ENCODE data around the gene KBTBD12.

The KBTBD12 gene

DNA sequence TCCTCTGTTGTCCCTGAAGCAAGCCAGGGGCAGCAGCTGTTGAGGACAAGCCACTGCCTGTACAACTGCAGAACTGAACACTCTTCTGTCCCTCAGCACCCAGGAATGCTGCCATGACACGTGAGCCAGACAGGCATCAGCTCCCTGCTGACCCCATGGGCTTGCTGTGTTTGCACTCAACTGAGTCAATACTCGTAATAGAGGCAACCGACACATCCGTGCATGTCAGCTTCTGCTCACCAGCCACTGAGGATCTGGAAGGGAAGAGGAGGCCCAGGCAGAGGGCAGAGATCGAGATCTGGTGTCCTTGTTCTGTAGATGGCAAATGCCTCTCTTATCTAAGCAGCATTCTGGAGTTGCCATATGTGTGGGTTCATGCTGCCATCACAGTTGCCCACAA lies 82.9 kb downstream of the KBTBD12 start:
- TF ChIP-seq POLR2AphosphoS5 (IDR thresholded peaks at IDR 0.05; ENCODE audit: low read depth, low read length) (no peak), FOXP2 (optimal IDR thresholded peaks at IDR 0.05; ENCODE audit: borderline replicate concordance, extremely low read depth, extremely low read length, insufficient read depth) (no peak), REST (IDR thresholded peaks at IDR 0.05; ENCODE audit: insufficient read depth in 1 of 2, low read depth in 2 of 2, low read length in 2 of 2) (no peak), SIN3A (IDR thresholded peaks at IDR 0.05; ENCODE audit: borderline replicate concordance, insufficient read depth, low read length) (no peak), TAF1 (IDR thresholded peaks at IDR 0.05; ENCODE audit: borderline replicate concordance, insufficient read depth, low read length) (no peak)

DNA sequence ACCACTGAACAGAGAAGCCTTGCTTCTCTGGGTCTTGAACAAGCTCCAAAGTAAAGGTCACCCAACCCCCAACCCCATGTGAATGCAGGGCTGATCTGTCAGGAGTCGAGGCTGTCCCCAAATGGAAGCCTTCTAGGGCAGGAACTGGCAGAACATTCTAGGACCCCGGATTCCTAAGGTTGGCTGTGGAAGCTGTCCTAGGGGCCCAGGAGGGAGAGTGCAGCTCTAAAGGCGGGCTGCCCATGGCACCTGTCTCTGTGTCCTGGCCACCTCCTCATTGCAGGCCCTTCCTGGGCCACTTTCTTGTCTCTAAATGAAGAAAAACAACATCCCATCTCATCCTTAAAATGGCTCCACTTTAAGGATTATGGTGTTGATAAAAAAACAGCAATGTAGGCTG lies 83.6 kb downstream of the KBTBD12 start:
- TF ChIP-seq TAF1 (IDR thresholded peaks at IDR 0.05; ENCODE audit: borderline replicate concordance, insufficient read depth, low read length) (no peak), REST (IDR thresholded peaks at IDR 0.05; ENCODE audit: insufficient read depth in 1 of 2, low read depth in 2 of 2, low read length in 2 of 2) (no peak), POLR2AphosphoS5 (IDR thresholded peaks at IDR 0.05; ENCODE audit: low read depth, low read length) (no peak), FOXP2 (optimal IDR thresholded peaks at IDR 0.05; ENCODE audit: borderline replicate concordance, extremely low read depth, extremely low read length, insufficient read depth) (no peak), SIN3A (IDR thresholded peaks at IDR 0.05; ENCODE audit: borderline replicate concordance, insufficient read depth, low read length) (no peak)

DNA sequence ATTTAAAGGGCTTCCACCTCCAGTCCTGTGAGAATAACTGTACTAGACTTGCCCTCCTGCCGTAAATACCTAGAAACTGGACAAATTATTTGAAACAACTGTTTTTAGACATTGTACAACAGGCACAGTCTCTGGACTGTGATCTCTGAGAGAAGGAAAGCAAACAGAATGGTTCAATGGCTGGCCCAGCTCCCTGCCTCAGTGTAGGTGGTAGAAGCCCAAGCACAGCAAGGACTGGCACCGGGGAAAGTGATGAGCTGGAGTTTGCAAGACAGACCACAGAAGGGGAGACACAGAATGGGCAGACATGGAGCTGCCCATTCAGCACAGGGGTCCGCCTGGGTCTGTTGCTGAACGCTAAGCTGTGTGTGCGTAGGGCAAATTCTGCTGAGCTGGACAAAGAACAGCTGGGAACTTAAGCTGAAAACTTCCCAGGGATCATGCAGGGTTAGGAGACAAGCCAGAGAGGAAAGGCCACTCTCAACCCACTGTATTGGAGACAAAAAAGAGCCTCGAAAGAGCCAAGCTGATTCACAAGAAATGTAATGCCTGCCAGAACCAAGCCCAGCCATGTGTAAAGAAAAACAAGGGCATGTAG lies 84.6 kb downstream of the KBTBD12 start:
- TF ChIP-seq SIN3A (IDR thresholded peaks at IDR 0.05; ENCODE audit: borderline replicate concordance, insufficient read depth, low read length) (no peak), FOXP2 (optimal IDR thresholded peaks at IDR 0.05; ENCODE audit: borderline replicate concordance, extremely low read depth, extremely low read length, insufficient read depth) (no peak), POLR2AphosphoS5 (IDR thresholded peaks at IDR 0.05; ENCODE audit: low read depth, low read length) (no peak), REST (IDR thresholded peaks at IDR 0.05; ENCODE audit: insufficient read depth in 1 of 2, low read depth in 2 of 2, low read length in 2 of 2) (no peak), TAF1 (IDR thresholded peaks at IDR 0.05; ENCODE audit: borderline replicate concordance, insufficient read depth, low read length) (no peak)

GRCh38 chr3:128001576-128001975 lies 86.5 kb downstream of the KBTBD12 start:
- TF ChIP-seq POLR2AphosphoS5 (IDR thresholded peaks at IDR 0.05; ENCODE audit: low read depth, low read length) = no peak
- no peak for TF ChIP-seq REST (IDR thresholded peaks at IDR 0.05; ENCODE audit: insufficient read depth in 1 of 2, low read depth in 2 of 2, low read length in 2 of 2)
- TF ChIP-seq FOXP2 (optimal IDR thresholded peaks at IDR 0.05; ENCODE audit: borderline replicate concordance, extremely low read depth, extremely low read length, insufficient read depth) = no peak
- no peak for TF ChIP-seq TAF1 (IDR thresholded peaks at IDR 0.05; ENCODE audit: borderline replicate concordance, insufficient read depth, low read length)
- TF ChIP-seq SIN3A (IDR thresholded peaks at IDR 0.05; ENCODE audit: borderline replicate concordance, insufficient read depth, low read length) = no peak

All from PFSK-1 (cell line).